COLO668 (cell line): ENCODE results near the gene ERP29.
"Not testable (repeated sequence)": the region's sequence is repeated elsewhere in the genome, so short reads cannot be mapped to it uniquely, and the experiment has no call there.

Source experiments
- DNase-seq: peaks from one replicate; lab custom pipeline; 2025; ENCODE audit not compliant: unreplicated experiment; lab: John Stamatoyannopoulos, UW

Gene ERP29

DNA sequence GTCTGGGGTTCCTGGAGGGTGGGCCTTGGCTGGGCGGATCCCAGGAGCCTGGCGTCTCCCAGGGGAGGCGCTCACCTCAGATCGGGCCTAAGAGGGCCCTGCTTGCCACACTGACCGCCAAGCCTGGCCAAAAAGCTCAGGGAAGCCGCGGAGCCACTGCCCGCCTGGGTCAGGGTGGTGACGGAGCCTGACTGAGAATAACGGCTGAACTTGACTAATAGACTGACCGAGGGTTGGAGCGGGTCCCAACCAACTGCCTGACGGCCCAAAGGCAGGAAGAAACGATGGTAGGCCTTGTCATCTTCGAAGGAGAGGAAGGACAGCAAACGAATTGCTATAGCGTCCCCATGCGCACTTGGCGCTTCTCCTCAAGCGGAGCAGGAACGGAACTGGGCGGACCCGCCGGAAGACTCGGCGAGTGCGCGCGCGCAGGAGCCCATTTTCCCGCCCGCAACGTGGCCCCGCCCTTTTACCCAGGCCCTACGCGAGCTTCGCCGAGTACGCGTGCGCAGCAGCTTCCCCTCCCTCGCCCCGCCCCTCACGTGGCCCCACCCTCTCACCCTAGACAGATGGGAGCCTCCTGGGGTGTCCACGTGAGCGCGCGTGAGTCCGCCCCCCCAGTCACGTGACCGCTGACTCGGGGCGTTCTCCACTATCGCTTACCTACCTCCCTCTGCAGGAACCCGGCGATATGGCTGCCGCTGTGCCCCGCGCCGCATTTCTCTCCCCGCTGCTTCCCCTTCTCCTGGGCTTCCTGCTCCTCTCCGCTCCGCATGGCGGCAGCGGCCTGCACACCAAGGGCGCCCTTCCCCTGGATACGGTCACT lies at the start of gene ERP29, which contains the start of gene TMEM116:
Gene ERP29 (plus strand): TSS at position 652 of the 826 bp plus-strand sequence. CDS start 40 bp downstream, at position 692.
Gene TMEM116 (minus strand): TSS at position 391 of the 826 bp plus-strand sequence. CDS start 7,895 bp downstream, outside the sequence.
- peak; percentile 100 for DNase-seq

DNA sequence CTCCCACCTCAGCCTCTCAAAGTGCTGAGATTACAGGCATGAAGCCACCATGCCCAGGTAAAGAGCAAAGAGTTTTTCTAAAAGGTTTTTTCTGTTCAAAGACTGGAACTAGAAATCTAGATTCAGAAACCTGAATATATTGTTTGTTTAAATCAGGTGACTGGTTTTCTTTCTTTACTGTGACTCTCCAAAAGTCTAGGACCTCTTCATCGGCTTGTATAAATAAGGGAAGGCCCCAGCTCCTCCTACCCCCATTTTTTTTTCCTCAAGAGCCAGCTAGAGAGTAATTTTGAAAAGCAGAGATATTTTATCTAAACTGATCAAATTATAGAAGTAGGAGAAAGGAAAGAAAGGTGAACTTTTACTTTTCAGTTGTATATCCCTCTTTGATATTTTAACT lies 48.3 kb upstream of the ERP29 start:
- no peak for DNase-seq

DNA sequence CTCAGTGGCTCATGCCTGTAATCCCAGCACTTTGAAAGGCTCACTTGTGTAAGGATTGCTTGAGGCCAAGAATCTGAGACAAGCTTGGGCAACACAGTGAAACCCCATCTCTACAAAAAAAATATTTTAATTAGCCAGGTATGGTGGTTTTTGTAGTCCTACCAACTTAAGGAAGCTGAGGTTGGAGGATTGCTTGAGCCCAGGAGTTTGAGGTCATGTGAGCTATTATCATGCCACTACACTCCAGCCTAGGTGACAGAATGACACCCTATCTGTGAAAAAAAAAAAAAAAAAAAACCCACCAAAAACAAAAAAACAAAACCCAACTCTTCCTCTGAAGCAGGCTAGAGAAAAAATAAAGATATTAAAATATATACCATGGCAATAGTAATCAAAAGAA lies 41.4 kb upstream of the ERP29 start:
- DNase-seq, result no peak

DNA sequence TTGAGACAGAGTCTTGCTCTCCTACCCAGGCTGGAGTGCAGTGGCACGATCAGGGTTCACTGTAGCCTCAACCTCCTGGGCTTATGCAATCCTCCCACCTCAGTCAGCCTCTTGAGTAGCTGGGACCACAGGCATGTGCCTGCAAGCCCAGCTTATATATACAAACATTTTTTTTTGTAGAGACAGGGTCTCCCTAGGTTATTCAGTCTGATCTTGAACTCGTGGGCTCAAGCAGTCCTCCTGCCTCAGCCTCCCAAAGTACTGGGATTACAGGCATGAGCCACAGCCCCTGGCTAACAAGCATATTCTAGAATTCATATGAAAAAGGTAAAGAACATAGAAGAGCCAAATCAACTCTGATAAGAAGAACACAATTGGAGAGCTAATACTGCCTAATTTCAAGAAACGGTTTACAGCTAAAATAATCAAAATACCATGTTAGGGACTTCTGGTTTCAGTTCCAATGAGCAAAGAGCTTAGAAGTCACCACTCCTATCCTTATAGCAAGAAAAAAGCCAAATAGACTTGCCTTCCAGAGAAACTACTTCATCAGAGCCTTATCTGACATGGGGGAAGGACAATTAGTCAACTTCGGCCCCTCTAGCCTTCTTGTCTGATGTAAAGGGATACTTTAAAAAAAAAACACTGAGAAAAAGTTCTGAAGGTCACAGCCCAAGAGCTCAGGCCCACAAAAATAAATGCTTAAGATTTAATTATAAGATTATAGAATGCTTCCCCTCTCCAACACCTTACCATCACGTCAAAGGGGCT lies 37.9 kb upstream of the ERP29 start:
- DNase-seq, result no peak

DNA sequence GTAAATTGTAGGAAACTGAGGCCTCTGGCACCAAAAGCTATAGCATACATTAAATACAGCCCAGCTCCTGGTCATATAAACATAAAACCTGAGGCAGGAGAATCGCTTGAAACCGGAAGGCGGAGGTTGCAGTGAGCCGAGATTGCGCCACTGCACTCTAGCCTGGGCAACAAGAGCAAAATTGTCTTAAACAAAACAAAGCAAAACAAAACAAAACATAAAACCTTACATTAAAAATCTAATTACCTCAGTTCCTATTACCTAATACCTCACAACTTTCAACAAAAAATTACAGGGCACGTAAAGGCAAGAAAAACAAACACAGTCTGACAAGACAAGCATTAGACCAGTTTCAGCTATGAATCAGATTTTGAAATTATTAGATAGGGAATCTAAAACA lies 36.9 kb upstream of the ERP29 start:
- DNase-seq, result no peak

DNA sequence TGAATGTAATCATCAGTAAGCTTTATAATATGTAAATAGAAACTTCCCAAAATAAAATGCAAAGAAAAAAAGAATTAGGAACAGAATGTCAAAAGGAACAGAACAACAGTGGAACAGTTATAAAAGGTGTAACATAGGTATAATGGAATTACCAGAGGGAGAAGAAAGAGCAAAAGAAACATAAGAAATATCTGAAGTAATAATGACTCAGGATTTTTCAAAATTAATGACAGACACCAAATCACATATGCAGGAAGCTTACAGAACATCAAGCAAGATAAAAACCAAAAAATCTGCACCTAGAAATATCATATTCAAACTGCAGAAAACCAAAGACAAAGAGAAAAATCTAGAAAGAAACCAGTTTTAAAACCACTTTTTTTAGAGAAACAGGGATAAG lies 36.4 kb upstream of the ERP29 start:
- DNase-seq, result no peak

DNA sequence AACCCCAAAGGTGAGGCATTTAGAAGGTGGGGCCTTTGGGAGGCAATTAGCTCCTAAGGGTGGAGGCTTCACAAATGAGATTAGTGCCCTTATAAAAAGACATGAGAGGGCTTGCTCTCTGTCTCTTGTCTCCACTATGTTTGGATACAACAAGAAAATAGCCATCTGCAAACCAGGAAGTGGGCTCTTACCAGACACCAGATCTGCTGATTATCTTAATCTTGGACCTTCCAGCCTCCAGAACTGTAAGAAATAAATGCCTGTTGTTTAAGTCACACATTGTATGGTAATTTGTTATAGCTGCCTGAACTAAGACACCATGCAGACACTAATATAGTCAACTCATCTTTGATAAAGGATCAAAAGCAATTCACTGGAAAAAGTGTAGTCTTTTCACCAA lies 34.7 kb upstream of the ERP29 start:
- no peak for DNase-seq

DNA sequence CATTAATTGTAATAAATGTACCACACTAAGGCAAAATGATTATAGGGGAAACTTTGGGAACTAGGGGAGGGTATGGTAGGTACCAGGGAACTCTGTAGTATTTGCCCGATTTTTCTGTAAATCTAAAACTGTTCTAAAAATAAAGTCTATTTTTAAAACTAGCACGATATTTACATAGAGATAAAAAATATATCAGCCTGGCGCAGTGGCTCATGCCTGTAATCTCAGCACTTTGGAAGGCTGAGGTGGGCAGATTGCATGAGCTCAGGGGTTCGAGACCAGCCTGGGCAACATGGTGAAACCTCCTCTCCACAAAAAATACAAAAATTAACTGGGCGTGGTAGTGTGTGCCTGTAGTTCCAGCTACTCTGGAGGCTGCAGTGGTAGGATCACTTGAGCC lies 32.6 kb upstream of the ERP29 start:
- DNase-seq, result no peak

DNA sequence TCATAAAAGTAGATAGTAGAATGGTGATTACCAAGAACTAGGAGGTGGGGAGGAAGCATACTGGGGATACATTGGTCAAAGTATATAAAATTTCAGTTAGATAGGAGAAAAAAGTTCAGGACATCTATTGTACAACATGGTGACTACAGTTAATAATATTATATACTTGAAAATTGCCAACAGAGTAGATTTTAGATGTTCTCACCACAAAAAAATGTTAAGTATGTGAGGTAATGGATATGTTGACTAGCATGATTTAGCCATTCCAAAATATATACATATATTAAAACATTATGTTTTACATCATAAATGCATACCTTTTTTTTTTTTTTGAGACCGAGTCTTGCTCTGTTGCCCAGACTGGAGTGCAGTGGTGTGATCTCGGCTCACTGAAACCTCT lies 31.2 kb upstream of the ERP29 start:
- no peak for DNase-seq

DNA sequence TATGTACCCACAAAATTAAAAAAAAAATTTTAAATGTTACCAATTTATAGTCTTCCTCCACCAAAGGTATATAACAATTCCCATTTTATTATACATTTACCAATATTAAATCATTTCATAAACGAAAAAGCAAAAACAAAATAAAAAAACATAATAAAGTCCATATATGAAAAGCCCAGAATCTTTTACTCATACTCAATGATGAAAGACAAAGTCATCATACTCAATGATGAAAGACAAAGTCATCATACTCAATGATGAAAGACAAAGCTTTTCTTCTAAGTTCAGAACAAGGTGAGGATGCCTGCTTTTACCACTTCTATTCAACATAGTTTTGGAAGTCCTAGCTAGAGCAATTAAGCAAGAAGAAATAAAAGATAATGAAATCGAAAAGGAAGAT lies 28.4 kb upstream of the ERP29 start:
- no peak for DNase-seq

DNA sequence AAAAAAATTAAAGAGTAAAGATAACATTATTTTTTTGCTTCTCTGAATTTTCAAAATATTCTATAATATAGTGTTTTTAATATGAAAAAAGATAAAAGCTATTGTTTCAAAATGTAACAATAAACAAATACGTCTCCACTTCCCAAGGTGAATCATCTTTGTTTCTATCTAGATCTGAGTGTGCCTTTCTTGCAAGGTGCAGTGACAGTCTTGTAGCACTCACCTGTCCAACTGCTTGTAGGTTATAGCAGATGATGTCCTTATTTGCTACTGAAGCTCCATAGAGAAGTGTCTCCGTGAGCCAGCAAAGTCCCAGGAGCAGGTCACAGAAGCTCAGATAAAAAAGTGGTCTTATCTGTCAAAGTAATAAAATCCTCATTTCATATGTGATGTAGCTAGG lies 21.7 kb upstream of the ERP29 start:
- DNase-seq, result no peak

DNA sequence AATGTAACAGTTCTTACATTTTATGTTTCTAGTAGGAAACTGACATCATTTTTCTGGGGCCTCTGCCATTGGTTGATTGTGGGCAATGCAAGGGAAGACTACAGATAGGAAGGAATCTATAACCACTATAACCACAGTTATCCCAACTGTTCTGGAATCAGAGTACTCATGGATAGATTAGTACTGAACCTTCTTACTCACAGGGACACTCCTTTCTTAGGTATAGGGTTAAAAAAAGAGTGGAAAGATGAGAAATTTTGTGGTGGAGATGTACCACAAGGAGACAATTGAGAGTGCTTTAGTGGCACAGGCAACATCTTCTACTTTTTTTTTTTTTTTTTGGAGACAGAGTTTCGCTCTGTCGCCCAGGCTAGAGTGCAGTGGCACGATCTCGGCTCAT lies 21.3 kb upstream of the ERP29 start:
- no peak for DNase-seq

DNA sequence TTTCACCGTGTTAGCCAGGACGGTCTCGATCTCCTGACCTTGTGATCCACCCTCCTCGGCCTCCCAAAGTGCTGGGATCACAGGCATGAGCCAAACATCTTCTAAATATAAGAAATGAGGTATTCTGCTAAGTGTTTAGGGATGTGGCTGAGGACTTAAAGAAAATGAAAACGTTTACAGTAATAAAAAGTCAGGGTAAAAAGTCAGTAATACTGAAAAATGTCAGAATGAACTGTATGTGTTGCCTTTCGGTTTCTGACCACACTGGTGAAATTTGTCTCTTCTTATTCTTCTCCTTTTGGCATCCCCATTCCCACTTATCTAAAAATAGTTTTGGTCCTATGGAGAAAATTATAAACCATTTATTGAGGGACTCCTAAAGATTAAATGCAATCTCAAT lies 20.8 kb upstream of the ERP29 start:
- no peak for DNase-seq

DNA sequence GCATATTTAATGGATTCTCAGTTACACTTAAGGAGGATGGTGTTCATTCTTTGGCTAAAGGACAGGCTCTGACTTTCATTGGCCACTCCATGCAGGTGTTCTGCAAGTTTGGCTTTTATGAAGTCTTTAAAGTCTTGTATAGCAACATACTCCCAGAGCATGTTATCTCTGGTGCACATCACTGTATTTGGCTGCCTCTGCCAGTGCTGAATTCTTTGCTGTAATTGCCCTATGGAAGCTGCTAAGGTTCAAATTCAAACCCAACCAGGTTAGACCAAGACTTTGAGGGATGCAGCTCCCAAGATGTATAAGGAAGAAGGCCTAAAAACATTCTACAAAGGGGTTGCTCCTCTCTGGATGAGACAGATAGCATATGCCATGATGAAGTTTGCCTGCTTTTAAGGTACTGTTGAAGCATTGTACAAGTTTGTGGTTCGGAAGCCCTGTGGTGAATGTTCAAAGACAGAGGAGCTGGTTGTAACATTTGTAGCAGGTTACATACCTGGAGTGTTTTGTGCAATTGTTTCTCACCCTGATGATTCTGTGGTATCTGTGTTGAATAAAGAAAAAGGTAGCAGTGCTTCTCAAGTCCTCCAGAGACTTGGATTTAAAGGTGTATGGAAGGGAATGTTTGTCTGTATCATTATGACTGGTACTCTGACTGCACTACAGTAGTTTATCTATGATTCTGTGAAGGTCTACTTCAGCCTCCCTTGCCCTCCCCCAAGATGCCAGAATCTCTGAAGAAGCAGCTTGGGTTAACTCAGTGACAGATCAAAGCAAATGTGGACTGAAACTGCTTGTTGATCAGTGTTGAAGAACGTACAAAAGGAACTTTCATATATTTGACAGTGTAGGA lies 19.7 kb upstream of the ERP29 start:
- no peak for DNase-seq

DNA sequence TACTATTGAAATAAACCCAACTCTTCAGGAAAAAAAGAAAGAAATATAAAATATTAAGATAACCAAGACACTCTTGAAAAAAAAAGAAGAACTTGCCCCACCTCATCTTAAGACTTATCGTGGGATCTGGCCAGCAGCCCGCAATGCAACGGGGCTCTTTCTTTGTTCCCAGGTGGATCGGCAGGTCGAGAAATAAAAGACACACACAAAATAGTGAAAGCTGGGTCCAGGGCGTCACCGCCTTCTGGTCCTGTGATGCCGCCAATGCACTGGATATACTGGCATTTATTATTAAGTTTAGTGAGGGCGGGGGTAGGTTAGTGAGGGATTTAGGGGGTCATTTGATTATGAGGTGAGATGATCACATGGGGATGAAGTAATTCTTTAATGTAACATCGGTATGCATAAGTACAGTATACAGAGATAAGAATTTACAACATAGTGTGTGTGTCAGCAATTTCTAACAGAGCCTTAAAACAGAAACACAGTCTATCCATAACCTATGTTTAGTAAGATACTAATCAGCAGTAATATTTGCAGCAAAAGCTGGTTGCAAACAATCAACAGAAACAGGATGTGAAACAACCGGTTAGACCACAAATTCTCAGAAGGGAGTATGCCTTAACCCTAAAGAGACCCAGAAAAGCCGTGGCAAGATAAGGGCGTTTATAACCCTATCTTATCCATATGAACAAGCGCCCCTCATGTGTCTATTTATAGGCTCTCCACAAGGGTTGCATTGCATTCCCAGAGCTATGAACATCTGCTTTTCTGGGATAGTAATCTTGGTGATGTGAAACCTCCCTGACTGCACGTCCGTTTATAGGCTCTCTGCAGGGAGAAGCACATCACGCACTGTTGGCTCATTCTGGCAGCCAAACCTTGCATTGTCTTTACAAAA lies 18.8 kb upstream of the ERP29 start:
- not testable (repeated sequence) for DNase-seq

DNA sequence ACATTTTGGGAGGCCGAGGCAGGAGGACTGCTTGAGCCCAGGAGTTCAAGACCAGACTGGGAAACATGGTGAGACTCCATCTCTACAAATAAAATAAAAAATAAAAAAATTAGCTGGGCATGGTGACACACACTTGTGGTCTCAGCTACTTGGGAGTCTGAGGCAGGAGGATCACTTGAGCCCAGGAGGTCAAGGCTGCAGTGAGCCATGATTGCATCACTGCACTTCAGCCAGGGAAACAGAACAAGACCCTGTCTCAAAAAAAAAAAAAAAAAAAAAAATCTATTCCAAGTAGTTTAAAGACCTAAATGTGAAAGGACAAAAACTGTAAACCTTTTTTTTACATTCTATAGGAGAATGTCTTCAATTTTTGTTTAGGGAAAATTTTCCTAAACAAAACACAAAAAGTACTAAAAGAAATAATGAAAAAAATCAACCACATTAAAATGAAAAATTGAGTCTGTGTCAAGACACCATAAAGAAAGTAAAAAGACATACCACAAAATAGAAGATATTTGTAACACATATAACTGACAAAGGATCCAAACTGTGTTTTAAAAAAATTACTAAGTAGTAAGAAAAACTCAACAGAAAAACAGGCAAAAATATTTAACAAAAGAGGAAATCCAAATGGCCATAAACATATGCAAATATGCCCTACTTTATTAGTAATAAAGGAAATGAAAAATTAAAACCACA lies 17.3 kb upstream of the ERP29 start:
- DNase-seq, result no peak

DNA sequence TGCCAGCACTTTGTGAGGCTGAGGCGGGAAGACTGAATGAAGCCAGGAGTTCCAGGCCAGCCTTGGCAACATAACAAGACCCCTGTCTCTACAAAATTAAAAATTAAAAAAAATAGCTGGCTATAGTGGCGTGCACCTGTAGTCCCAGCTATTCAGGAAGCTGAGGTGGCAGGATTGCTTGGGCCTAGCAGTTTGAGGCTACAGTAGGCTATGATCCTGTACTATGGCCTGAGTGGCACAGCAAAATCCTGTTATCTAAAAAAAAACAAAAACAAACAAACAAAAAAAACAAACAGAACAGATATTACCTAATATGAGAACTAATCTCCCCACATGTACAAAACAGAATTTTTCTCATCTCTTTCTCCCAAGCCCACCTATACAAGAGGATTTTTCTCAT lies 15.9 kb upstream of the ERP29 start:
- no peak for DNase-seq

DNA sequence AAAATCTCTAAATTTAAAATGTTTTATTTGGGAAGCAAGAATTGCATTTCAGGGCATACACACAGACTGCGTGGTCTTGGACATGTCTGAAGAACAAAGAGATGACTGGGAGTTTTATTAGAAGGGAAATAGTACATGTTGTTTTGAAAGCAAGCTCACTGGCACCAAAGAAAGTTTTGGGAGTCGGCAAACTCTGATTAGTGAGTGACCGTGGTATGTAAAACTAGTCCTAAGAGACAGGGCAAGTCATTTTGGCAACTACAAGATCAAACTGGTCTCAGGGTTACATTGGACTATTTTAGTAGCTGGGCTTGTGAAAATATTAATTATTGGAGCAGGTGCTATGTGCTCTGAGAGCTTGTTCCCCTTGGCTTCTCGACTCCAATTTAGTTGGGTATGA lies 15.2 kb upstream of the ERP29 start:
- DNase-seq, result no peak

DNA sequence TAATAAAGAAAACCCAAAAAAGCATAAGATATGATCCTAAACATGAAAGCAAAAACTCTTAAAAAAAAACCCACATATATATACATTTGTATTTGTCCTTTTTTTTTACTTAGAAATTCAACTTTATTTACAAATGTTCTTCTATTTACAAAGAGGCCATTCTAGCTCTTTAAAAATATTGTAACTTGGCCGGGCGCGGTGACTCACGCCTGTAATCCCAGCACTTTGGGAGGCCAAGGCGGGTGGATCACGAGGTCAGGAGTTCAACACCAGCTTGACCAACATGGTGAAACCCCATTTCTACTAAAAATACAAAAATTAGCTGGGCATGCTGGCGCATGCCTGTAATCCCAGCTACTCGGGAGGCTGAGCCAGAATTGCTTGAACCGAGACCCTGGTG lies 14.1 kb upstream of the ERP29 start:
- not testable (repeated sequence) for DNase-seq

DNA sequence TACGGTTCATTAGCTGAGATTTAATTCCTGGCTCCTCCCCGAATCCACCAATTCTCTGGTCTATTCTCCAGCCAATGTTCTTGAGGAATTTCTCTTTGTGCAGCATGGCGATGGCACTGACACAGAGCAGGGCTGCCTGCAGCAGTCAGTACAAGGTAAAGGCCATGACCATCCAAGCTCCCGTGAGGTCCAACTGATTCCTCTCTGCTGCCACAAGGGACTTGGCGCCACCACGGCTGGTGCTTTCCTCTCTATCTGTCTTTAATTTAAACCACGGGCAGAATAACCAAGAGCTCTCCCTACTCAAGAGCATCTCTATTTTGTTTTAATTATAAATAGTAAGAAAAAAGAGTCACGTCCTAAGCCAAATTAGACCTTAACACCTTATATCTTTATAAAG lies 12.4 kb upstream of the ERP29 start:
- DNase-seq, result no peak
